HG03039 (cell line): ENCODE data around the gene NKD1.

ENCODE experiments used
- ATAC-seq: cut with Tn5 transposase; IDR thresholded peaks from one replicate; pipeline ENCODE4 v1.9.1; 2021; ENCODE audit warnings: mild to moderate bottlenecking, moderate library complexity; ENCODE audit not compliant: unreplicated experiment

Gene NKD1

GRCh38 chr16:50597563-50598255, 49.5 kb downstream of the NKD1 start:
- no peak for ATAC-seq

- no peak for ATAC-seq
These were observed 50.2 kb downstream of the NKD1 start for GRCh38 chr16:50598256-50598894.

- ATAC-seq = no peak
These were observed 50.8 kb downstream of the NKD1 start for GRCh38 chr16:50598936-50599361.

- no peak for ATAC-seq
These were observed 51.3 kb downstream of the NKD1 start for GRCh38 chr16:50599494-50599893.

- no peak for ATAC-seq
These were observed 52.5 kb downstream of the NKD1 start for GRCh38 chr16:50600582-50601283.

GRCh38 chr16:50601341-50601740, 53.1 kb downstream of the NKD1 start:
- ATAC-seq = no peak

GRCh38 chr16:50602126-50602525, 53.9 kb downstream of the NKD1 start:
- ATAC-seq = no peak

- no peak for ATAC-seq
These were observed 54.5 kb downstream of the NKD1 start for GRCh38 chr16:50602531-50603205.

- no peak for ATAC-seq
These were observed 55.2 kb downstream of the NKD1 start for GRCh38 chr16:50603206-50604064.

GRCh38 chr16:50604065-50604418, 55.8 kb downstream of the NKD1 start:
- no peak for ATAC-seq

- ATAC-seq = no peak
These were observed 56.4 kb downstream of the NKD1 start for GRCh38 chr16:50604610-50605009.

- ATAC-seq = no peak
These were observed 57.7 kb downstream of the NKD1 start for GRCh38 chr16:50605733-50606430.

- no peak for ATAC-seq
These were observed 58.3 kb downstream of the NKD1 start for GRCh38 chr16:50606431-50607050.

- ATAC-seq = no peak
These were observed 58.8 kb downstream of the NKD1 start for GRCh38 chr16:50607051-50607431.

GRCh38 chr16:50607447-50607846, 59.3 kb downstream of the NKD1 start:
- ATAC-seq = no peak

GRCh38 chr16:50607970-50608557, 59.9 kb downstream of the NKD1 start:
- ATAC-seq = no peak

GRCh38 chr16:50609049-50609448, 60.9 kb downstream of the NKD1 start:
- ATAC-seq = no peak

- ATAC-seq = no peak
These were observed 61.3 kb downstream of the NKD1 start for GRCh38 chr16:50609471-50609870.
